Tibial nerve (tissue), 4 donors: Measurements from ENCODE around the gene DCP1B. TPM values are rescaled to one million over a fixed set of nuclear protein-coding genes. Genes with fewer than 3 reads are reported as not detected.

Experiments used
- DNase-seq, 2 donors: peaks; one replicate each; pipeline ENCODE4 v3.0.0-alpha.2; 2019; ENCODE audit warnings: low spot score in 2 of 2
- H3K27ac ChIP-seq, 4 donors: fragments of 200-600 bp; sonication (generic) in 3 of 4; one replicate each; pipeline ENCODE4 v1.5.1; 2017 to 2019; ENCODE audit warnings: mild to moderate bottlenecking in 1 of 4
- H3K27me3 ChIP-seq, 2 donors: fragments of 200-600 bp; sonication (generic) in 1 of 2; one replicate each; pipeline versions ENCODE4 v1.5.1 to v1.6.0; 2017 to 2019
- H3K36me3 ChIP-seq, 3 donors: fragments of 200-600 bp; sonication (generic); one replicate each; pipeline ENCODE4 v1.5.1; 2018 to 2019
- H3K4me1 ChIP-seq, 4 donors: fragments of 200-600 bp; sonication (generic) in 3 of 4; one replicate each; pipeline ENCODE4 v1.5.1; 2017 to 2019
- H3K4me3 ChIP-seq, 4 donors: fragments of 200-600 bp; sonication (generic) in 3 of 4; one replicate each; pipeline ENCODE4 v1.5.1; 2017 to 2019; ENCODE audit warnings: mild to moderate bottlenecking in 1 of 4, moderate library complexity in 1 of 4
- H3K9me3 ChIP-seq, 4 donors: fragments of 200-600 bp; sonication (generic) in 3 of 4; one replicate each; pipeline ENCODE4 v1.5.1; 2017 to 2019
- CTCF ChIP-seq, 5 experiments: fragments of 200-600 bp in 3 of 5; fragments of 450-650 bp in 2 of 5; sonication (generic) in 3 of 5; IDR thresholded peaks; one replicate each; pipeline ENCODE4 v1.5.1; 2016 to 2019; ENCODE audit warnings: antibody characterized with exemption in 5 of 5, mild to moderate bottlenecking in 3 of 5, moderate library complexity in 2 of 5
- EP300 ChIP-seq, 2 donors: sonication (generic); formaldehyde crosslinking; IDR thresholded peaks; one replicate each; pipeline ENCODE4 v1.6.1; 2017; ENCODE audit warnings: antibody characterized with exemption in 2 of 2, mild to moderate bottlenecking in 1 of 2
- POLR2A ChIP-seq, 2 donors: fragments of 450-650 bp; IDR thresholded peaks; one replicate each; pipeline ENCODE4 v1.6.1; 2017; ENCODE audit warnings: antibody characterized with exemption in 2 of 2, mild to moderate bottlenecking in 2 of 2, moderate library complexity in 2 of 2
- WGBS, 2 donors: methylation state at CpG; one replicate each; pipeline ENCODE4 v1.1.5; 2018; 5-methylcytosine and 5-hydroxymethylcytosine counted together
- total RNA-seq, 4 donors: library from RNA; depleted of rRNA; stranded (reverse); fragments of >200 nt; gene quantifications; one replicate each; pipeline ENCODE4 v1.1.0, GENCODE V29; 2016

DCP1B gene
- total RNA-seq, 4 donors from 2014 or later = 7.5 to 21.0 (median 13.3) TPM

DNA sequence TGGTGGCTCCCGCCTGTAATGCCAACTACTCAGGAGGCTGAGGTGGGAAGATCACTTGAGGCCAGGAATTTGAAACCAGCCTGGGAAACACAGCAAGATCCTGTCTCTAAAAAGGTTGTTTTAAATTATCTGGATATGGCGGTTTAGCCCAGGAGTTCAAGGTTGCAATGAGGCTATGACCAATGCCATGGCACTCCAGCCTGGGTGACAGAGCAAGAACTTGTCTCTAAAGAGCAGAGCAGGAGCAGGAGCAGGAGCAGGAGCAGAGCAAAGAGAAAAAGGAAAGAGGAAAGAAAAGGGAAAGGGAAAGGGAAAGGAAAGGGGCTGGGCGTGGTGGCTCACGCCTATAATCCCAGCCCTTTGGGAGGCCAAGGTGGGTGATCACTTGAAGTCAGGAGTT is 15.1 kb downstream of the DCP1B start:
- TF ChIP-seq CTCF (IDR thresholded peaks at IDR 0.05) = no peak
- no peak for TF ChIP-seq EP300 (IDR thresholded peaks at IDR 0.05)
- no peak for TF ChIP-seq POLR2A (IDR thresholded peaks at IDR 0.05)
- no peak overlapping the region for H3K4me3 ChIP-seq
- H3K9me3 ChIP-seq = peaks cover 0 to 24% (median 6%) of the 10 kb centered on the region in 4 donors
- H3K27me3 ChIP-seq = no peaks in the 10 kb centered on the region
- no peak for DNase-seq
- H3K36me3 ChIP-seq = peaks cover 0 to 91% (median 6%) of the 10 kb centered on the region in 3 donors
- WGBS, 2 donors = 98 to 100% methylated on average over 4 of the region's 4 CpGs
- peaks cover 0 to 13% (median 6%) of the 10 kb centered on the region in 4 donors for H3K4me1 ChIP-seq
- H3K27ac ChIP-seq = no peak overlapping the region

GRCh38 chr12:1984759-1985158 is 19.5 kb downstream of the DCP1B start:
- TF ChIP-seq POLR2A (IDR thresholded peaks at IDR 0.05) = no peak
- TF ChIP-seq CTCF (IDR thresholded peaks at IDR 0.05) = no peak
- TF ChIP-seq EP300 (IDR thresholded peaks at IDR 0.05) = no peak
- Histone ChIP-seq H3K27ac (no peak overlapping the region), H3K4me3 (no peak overlapping the region), H3K27me3 (no peaks in the 10 kb centered on the region), H3K9me3 (peaks cover 0 to 28% (median 7%) of the 10 kb centered on the region in 4 donors), H3K36me3 (peaks cover 0 to 57% (median 0%) of the 10 kb centered on the region in 3 donors), H3K4me1 (no peaks in the 10 kb centered on the region)
- no peak for DNase-seq

DNA sequence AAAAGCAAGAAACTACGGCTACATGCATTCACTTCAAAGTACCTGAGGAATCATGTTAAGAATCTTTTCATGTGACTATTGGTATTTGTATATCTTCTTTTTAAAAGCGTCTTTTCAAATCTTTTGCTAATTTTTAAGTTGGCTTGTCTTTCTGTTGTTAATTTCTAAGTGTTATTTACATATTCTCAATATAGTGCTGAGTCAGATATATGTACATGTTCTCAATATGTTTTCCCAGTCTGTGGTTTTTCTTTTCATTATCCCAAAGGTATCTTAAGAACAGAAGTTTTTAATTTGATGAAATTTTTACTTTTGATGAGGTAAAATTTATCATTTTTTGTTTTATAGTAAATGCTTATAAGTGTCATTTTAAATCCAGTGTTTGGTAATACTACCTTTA is 24.0 kb downstream of the DCP1B start:
- Histone ChIP-seq H3K9me3 (peaks cover 0 to 17% (median 5%) of the 10 kb centered on the region in 4 donors), H3K27ac (no peak overlapping the region), H3K36me3 (peaks cover 0 to 14% (median 0%) of the 10 kb centered on the region in 3 donors), H3K27me3 (no peaks in the 10 kb centered on the region), H3K4me1 (peaks cover 0 to 42% (median 6%) of the 10 kb centered on the region in 4 donors), H3K4me3 (no peak overlapping the region)
- TF ChIP-seq POLR2A (IDR thresholded peaks at IDR 0.05) (no peak), EP300 (IDR thresholded peaks at IDR 0.05) (no peak), CTCF (IDR thresholded peaks at IDR 0.05) (no peak)
- DNase-seq = no peak
- WGBS, 2 donors = 94 to 95% methylated on average over 2 of the region's 2 CpGs

GRCh38 chr12:1978078-1978862 is 26.0 kb downstream of the DCP1B start:
- H3K9me3 ChIP-seq = no peaks in the 10 kb centered on the region
- peak overlapping the region in 2 of 4 donors; percentile 64 to 69 for H3K27ac ChIP-seq
- 37 to 42% methylated on average over 4 of the region's 4 CpGs for WGBS, 2 donors
- DNase-seq = peak; percentile 21 to 44
- H3K4me1 ChIP-seq = peaks cover 0 to 55% (median 11%) of the 10 kb centered on the region in 4 donors
- no peaks in the 10 kb centered on the region for H3K27me3 ChIP-seq
- TF ChIP-seq POLR2A (IDR thresholded peaks at IDR 0.05) (no peak), CTCF (IDR thresholded peaks at IDR 0.05) (no peak), EP300 (IDR thresholded peaks at IDR 0.05) (peak in 1 of 2 donors; percentile 54)
- no peaks in the 10 kb centered on the region for H3K36me3 ChIP-seq
- H3K4me3 ChIP-seq = no peak overlapping the region

GRCh38 chr12:1977588-1977987 is 26.7 kb downstream of the DCP1B start:
- no peak overlapping the region for H3K4me3 ChIP-seq
- H3K36me3 ChIP-seq = no peaks in the 10 kb centered on the region
- TF ChIP-seq CTCF (IDR thresholded peaks at IDR 0.05) (no peak), POLR2A (IDR thresholded peaks at IDR 0.05) (no peak), EP300 (IDR thresholded peaks at IDR 0.05) (no peak)
- H3K4me1 ChIP-seq = peaks cover 0 to 62% (median 11%) of the 10 kb centered on the region in 4 donors
- no peaks in the 10 kb centered on the region for H3K9me3 ChIP-seq
- WGBS, 2 donors = 17 to 23% methylated on average over 1 of the region's 1 CpG
- H3K27me3 ChIP-seq = no peaks in the 10 kb centered on the region
- peak overlapping the region in 2 of 4 donors; percentile 64 to 69 for H3K27ac ChIP-seq
- no peak for DNase-seq
